Activated CD4-positive, alpha-beta memory T cell treated with anti-CD3 and anti-CD28 coated beads for 36 hours (primary cell): Measurements from ENCODE around the gene TOM1L2. TPM values are rescaled to one million over a fixed set of nuclear protein-coding genes. Genes with fewer than 3 reads are reported as not detected.

ENCODE experiments used
- CTCF ChIA-PET: fragments of 350-600 bp; sonication (Branson Sonifier 250); formaldehyde crosslinking; loops from one replicate; lab custom pipeline; 2021; ENCODE audit warnings: antibody characterized with exemption, inconsistent platforms; lab: Charles Lee
- POLR2A ChIA-PET: fragments of 350-600 bp; sonication (Branson Sonifier 250); formaldehyde crosslinking; loops from one replicate; lab custom pipeline; 2021; ENCODE audit warnings: antibody characterized with exemption; lab: Charles Lee
- DNase-seq: peaks from one replicate; pipeline ENCODE4 v3.0.0-alpha.2; 2020
- H3K27ac Mint-ChIP-seq: one replicate; pipeline ENCODE4 v1.8.0; 2021; ENCODE audit warnings: mixed read lengths
- H3K27me3 Mint-ChIP-seq: one replicate; pipeline ENCODE4 v1.8.0; 2021; ENCODE audit warnings: mixed read lengths
- H3K36me3 Mint-ChIP-seq: one replicate; pipeline ENCODE4 v1.8.0; 2021; ENCODE audit warnings: mixed read lengths
- H3K4me1 Mint-ChIP-seq: one replicate; pipeline ENCODE4 v1.8.0; 2021; ENCODE audit warnings: low read depth, mixed read lengths
- H3K4me3 Mint-ChIP-seq: one replicate; pipeline ENCODE4 v1.8.0; 2021; ENCODE audit warnings: mild to moderate bottlenecking, mixed read lengths
- H3K9me3 Mint-ChIP-seq: one replicate; pipeline ENCODE4 v1.8.0; 2021; ENCODE audit warnings: mixed read lengths
- intact Hi-C: fragments of 100-400 bp; cut with micrococcal nuclease; formaldehyde crosslinking; loops from one replicate; pipeline ENCODE4 v1.15.1; 2023
- total RNA-seq, 2 experiments: library from RNA; stranded (reverse); gene quantifications; one replicate each; pipeline ENCODE4 v1.2.3, GENCODE V29; 2021

Gene TOM1L2
- total RNA-seq, 2 experiments from 2014 or later: 11.1 to 12.7 TPM

GRCh38 chr17:17823433-17824118 is 148.6 kb downstream of the TOM1L2 start:
- peaks cover 33% of the 10 kb centered on the region for H3K36me3 Mint-ChIP-seq
- H3K4me1 Mint-ChIP-seq: peaks cover 94% of the 10 kb centered on the region
- no peaks in the 10 kb centered on the region for H3K9me3 Mint-ChIP-seq
- no peaks in the 10 kb centered on the region for H3K27me3 Mint-ChIP-seq
- intact Hi-C loops: loop anchor here (1.0 to 2.0 kb wide), 3 partner anchors 32 to 149 kb away; partner anchors contain the start of genes DRC3 and TOM1L2
- H3K4me3 Mint-ChIP-seq: peak overlapping the region; percentile 68
- H3K27ac Mint-ChIP-seq: peak overlapping the region; percentile 92
- CTCF ChIA-PET: interaction anchor here (1.0 to 1.6 kb wide), 4 partner anchors 11 to 210 kb away, joined by 3 to 5 read pairs (median 4); partner anchors contain the start of gene SREBF1
- POLR2A ChIA-PET: interaction anchor here (1.3 to 10.2 kb wide), 3 partner anchors 9 to 30 kb away, joined by 5 to 135 read pairs (median 10); partner anchors contain the start of gene SREBF1
- peak; percentile 89 for DNase-seq

- Mint-ChIP-seq H3K4me3 (peak overlapping the region; percentile 68), H3K27ac (no peak overlapping the region), H3K36me3 (peaks cover 36% of the 10 kb centered on the region), H3K9me3 (no peaks in the 10 kb centered on the region), H3K27me3 (no peaks in the 10 kb centered on the region), H3K4me1 (peaks cover 86% of the 10 kb centered on the region)
- intact Hi-C loops: loop anchor here (1.0 to 2.0 kb wide), 2 partner anchors 70 to 150 kb away; partner anchors contain the start of genes DRC3 and TOM1L2
- no peak for DNase-seq
- ChIA-PET POLR2A (interaction anchor here (1.9 to 10.2 kb wide), 2 partner anchors 14 to 31 kb away, joined by 10 to 135 read pairs; partner anchors contain the start of gene SREBF1), CTCF (interaction anchor here (0.8 to 2.2 kb wide), 3 partner anchors 9 to 27 kb away, joined by 3 to 8 read pairs (median 3); no protein-coding TSS in a partner anchor)
Observed at GRCh38 chr17:17822616-17823015, 149.6 kb downstream of the TOM1L2 start.

- no peak for DNase-seq
- Mint-ChIP-seq H3K27ac (no peak overlapping the region), H3K36me3 (peaks cover 40% of the 10 kb centered on the region), H3K4me1 (peaks cover 82% of the 10 kb centered on the region), H3K4me3 (peak overlapping the region; percentile 68), H3K9me3 (no peaks in the 10 kb centered on the region), H3K27me3 (no peaks in the 10 kb centered on the region)
- ChIA-PET CTCF (interaction anchor here (0.8 to 2.2 kb wide), 3 partner anchors 9 to 28 kb away, joined by 3 to 8 read pairs (median 3); no protein-coding TSS in a partner anchor), POLR2A (interaction anchor here (10.2 kb wide), 1 partner anchor 14 kb away, joined by 135 read pairs; the partner anchor contains the start of gene SREBF1)
- intact Hi-C loops: loop anchor here (2.0 kb wide), 1 partner anchor 69 kb away; no protein-coding TSS in a partner anchor
Observed at GRCh38 chr17:17822189-17822588, 150.0 kb downstream of the TOM1L2 start.

- ChIA-PET POLR2A (interaction anchor here (1.1 to 10.2 kb wide), 5 partner anchors 16 to 70 kb away, joined by 3 to 135 read pairs (median 6); partner anchors contain the start of gene SREBF1), CTCF (interaction anchor here (1.0 to 2.7 kb wide), 5 partner anchors 8 to 213 kb away, joined by 3 to 14 read pairs (median 6); partner anchors contain the start of gene SREBF1)
- Mint-ChIP-seq H3K27me3 (no peaks in the 10 kb centered on the region), H3K27ac (peak overlapping the region; percentile 31), H3K4me1 (peaks cover 66% of the 10 kb centered on the region), H3K4me3 (peak overlapping the region; percentile 50), H3K9me3 (no peaks in the 10 kb centered on the region), H3K36me3 (peaks cover 45% of the 10 kb centered on the region)
- intact Hi-C loops: no loop called here
- DNase-seq: no peak
Observed at GRCh38 chr17:17820463-17821158, 151.6 kb downstream of the TOM1L2 start.

- Mint-ChIP-seq H3K9me3 (no peaks in the 10 kb centered on the region), H3K27me3 (no peaks in the 10 kb centered on the region), H3K27ac (peak overlapping the region; percentile 31), H3K36me3 (peaks cover 48% of the 10 kb centered on the region), H3K4me3 (peak overlapping the region; percentile 6), H3K4me1 (peaks cover 61% of the 10 kb centered on the region)
- intact Hi-C loops: no loop called here
- ChIA-PET CTCF (interaction anchor here (0.7 to 2.7 kb wide), 5 partner anchors 8 to 213 kb away, joined by 3 to 14 read pairs (median 6); partner anchors contain the start of gene SREBF1), POLR2A (interaction anchor here (1.1 to 10.2 kb wide), 5 partner anchors 16 to 69 kb away, joined by 3 to 135 read pairs (median 6); partner anchors contain the start of gene SREBF1)
- DNase-seq: no peak
Observed at GRCh38 chr17:17820046-17820445, 152.2 kb downstream of the TOM1L2 start.

- H3K9me3 Mint-ChIP-seq: no peaks in the 10 kb centered on the region
- H3K4me1 Mint-ChIP-seq: peaks cover 56% of the 10 kb centered on the region
- peaks cover 51% of the 10 kb centered on the region for H3K36me3 Mint-ChIP-seq
- ChIA-PET POLR2A (interaction anchor here (1.2 to 10.2 kb wide), 4 partner anchors 17 to 69 kb away, joined by 3 to 135 read pairs (median 8); partner anchors contain the start of gene SREBF1), CTCF (interaction anchor here (0.7 to 2.7 kb wide), 2 partner anchors 41 to 138 kb away, joined by 3 to 14 read pairs; no protein-coding TSS in a partner anchor)
- peak overlapping the region; percentile 31 for H3K27ac Mint-ChIP-seq
- H3K27me3 Mint-ChIP-seq: no peaks in the 10 kb centered on the region
- peak overlapping the region; percentile 6 for H3K4me3 Mint-ChIP-seq
- peak; percentile 94 for DNase-seq
- intact Hi-C loops: no loop called here
Observed at GRCh38 chr17:17819561-17819995, 152.6 kb downstream of the TOM1L2 start.

GRCh38 chr17:17819111-17819510 is 153.1 kb downstream of the TOM1L2 start:
- ChIA-PET CTCF (interaction anchor here (0.7 to 2.7 kb wide), 2 partner anchors 42 to 137 kb away, joined by 3 to 14 read pairs; no protein-coding TSS in a partner anchor), POLR2A (interaction anchor here (3.3 to 10.2 kb wide), 2 partner anchors 17 to 28 kb away, joined by 11 to 135 read pairs; partner anchors contain the start of gene SREBF1)
- Mint-ChIP-seq H3K4me1 (peaks cover 51% of the 10 kb centered on the region), H3K36me3 (peaks cover 53% of the 10 kb centered on the region), H3K27me3 (no peaks in the 10 kb centered on the region), H3K27ac (no peak overlapping the region), H3K4me3 (no peak overlapping the region), H3K9me3 (no peaks in the 10 kb centered on the region)
- intact Hi-C loops: no loop called here
- DNase-seq: no peak

- intact Hi-C loops: no loop called here
- H3K27me3 Mint-ChIP-seq: no peaks in the 10 kb centered on the region
- H3K36me3 Mint-ChIP-seq: peaks cover 55% of the 10 kb centered on the region
- no peaks in the 10 kb centered on the region for H3K9me3 Mint-ChIP-seq
- DNase-seq: no peak
- CTCF ChIA-PET: no interaction called here
- H3K4me3 Mint-ChIP-seq: no peak overlapping the region
- H3K27ac Mint-ChIP-seq: no peak overlapping the region
- peaks cover 44% of the 10 kb centered on the region for H3K4me1 Mint-ChIP-seq
- POLR2A ChIA-PET: interaction anchor here (3.3 kb wide), 1 partner anchor 29 kb away, joined by 11 read pairs; no protein-coding TSS in a partner anchor
Observed at GRCh38 chr17:17818088-17818526, 154.1 kb downstream of the TOM1L2 start.

GRCh38 chr17:17817552-17817947 is 154.7 kb downstream of the TOM1L2 start:
- ChIA-PET CTCF (no interaction called here), POLR2A (no interaction called here)
- no peaks in the 10 kb centered on the region for H3K27me3 Mint-ChIP-seq
- H3K9me3 Mint-ChIP-seq: no peaks in the 10 kb centered on the region
- H3K36me3 Mint-ChIP-seq: peaks cover 56% of the 10 kb centered on the region
- H3K4me3 Mint-ChIP-seq: no peak overlapping the region
- DNase-seq: no peak
- intact Hi-C loops: no loop called here
- H3K4me1 Mint-ChIP-seq: peaks cover 39% of the 10 kb centered on the region
- H3K27ac Mint-ChIP-seq: no peak overlapping the region

- ChIA-PET POLR2A (interaction anchor here (0.6 to 1.0 kb wide), 3 partner anchors 20 to 447 kb away, joined by 3 to 4 read pairs (median 4); partner anchors contain the start of gene SREBF1), CTCF (interaction anchor here (9.5 kb wide), 1 partner anchor 42 kb away, joined by 173 read pairs; no protein-coding TSS in a partner anchor)
- Mint-ChIP-seq H3K4me1 (peaks cover 33% of the 10 kb centered on the region), H3K36me3 (peaks cover 53% of the 10 kb centered on the region), H3K9me3 (no peaks in the 10 kb centered on the region), H3K4me3 (no peak overlapping the region), H3K27me3 (no peaks in the 10 kb centered on the region), H3K27ac (no peak overlapping the region)
- DNase-seq: no peak
- intact Hi-C loops: no loop called here
Observed at GRCh38 chr17:17816831-17817551, 155.2 kb downstream of the TOM1L2 start.
